Measurements from ENCODE around the gene IL15RA.

Gene IL15RA

GRCh38 chr10:5992398-5992797 lies 15.1 kb upstream of the IL15RA start:
- no peak for TF ChIP-seq CTCF (IDR thresholded peaks at IDR 0.05; ENCODE audit: control insufficient read depth, extremely low read depth, insufficient read depth)
- DNase-seq (ENCODE audit: low read depth) = no peak
- H3K4me3 ChIP-seq (ENCODE audit: low read depth, low read length) = no peak overlapping the region

GRCh38 chr10:5991708-5992107 lies 14.4 kb upstream of the IL15RA start:
- no peak for TF ChIP-seq CTCF (IDR thresholded peaks at IDR 0.05; ENCODE audit: control insufficient read depth, extremely low read depth, insufficient read depth)
- no peak overlapping the region for H3K4me3 ChIP-seq (ENCODE audit: low read depth, low read length)
- no peak for DNase-seq (ENCODE audit: low read depth)

- DNase-seq (ENCODE audit: low read depth) = no peak
- no peak overlapping the region for H3K4me3 ChIP-seq (ENCODE audit: low read depth, low read length)
- TF ChIP-seq CTCF (IDR thresholded peaks at IDR 0.05; ENCODE audit: control insufficient read depth, extremely low read depth, insufficient read depth) = no peak
Observed at GRCh38 chr10:5989756-5990155, 12.4 kb upstream of the IL15RA start.

GRCh38 chr10:5988336-5988920 lies 11.1 kb upstream of the IL15RA start:
- DNase-seq (ENCODE audit: low read depth) = no peak
- no peak overlapping the region for H3K4me3 ChIP-seq (ENCODE audit: low read depth, low read length)
- no peak for TF ChIP-seq CTCF (IDR thresholded peaks at IDR 0.05; ENCODE audit: control insufficient read depth, extremely low read depth, insufficient read depth)

- no peak overlapping the region for H3K4me3 ChIP-seq (ENCODE audit: low read depth, low read length)
- DNase-seq (ENCODE audit: low read depth) = no peak
- no peak for TF ChIP-seq CTCF (IDR thresholded peaks at IDR 0.05; ENCODE audit: control insufficient read depth, extremely low read depth, insufficient read depth)
Observed at GRCh38 chr10:5987747-5988146, 10.4 kb upstream of the IL15RA start.

GRCh38 chr10:5985029-5985428 lies 7.7 kb upstream of the IL15RA start:
- H3K4me3 ChIP-seq (ENCODE audit: low read depth, low read length) = no peak overlapping the region
- no peak for DNase-seq (ENCODE audit: low read depth)
- TF ChIP-seq CTCF (IDR thresholded peaks at IDR 0.05; ENCODE audit: control insufficient read depth, extremely low read depth, insufficient read depth) = no peak

- no peak for DNase-seq (ENCODE audit: low read depth)
- H3K4me3 ChIP-seq (ENCODE audit: low read depth, low read length) = no peak overlapping the region
- TF ChIP-seq CTCF (IDR thresholded peaks at IDR 0.05; ENCODE audit: control insufficient read depth, extremely low read depth, insufficient read depth) = no peak
Observed at GRCh38 chr10:5983774-5984173, 6.4 kb upstream of the IL15RA start.

Measured in LNCaP clone FGC (cell line).